ENCODE measurements around the gene PRLHR. TPM values are rescaled to one million over a fixed set of nuclear protein-coding genes. Genes with fewer than 3 reads are reported as not detected.

Gene PRLHR
- total RNA-seq, 3 donors from 2014 or later (not counting 1 experiment from before 2014, with no cell fraction given): not detected

GRCh38 chr10:118557946-118558345, 37.5 kb downstream of the PRLHR start:
- Mint-ChIP-seq H3K9me3 (no peaks in the 10 kb centered on the region), H3K4me1 (no peaks in the 10 kb centered on the region), H3K27me3 (ENCODE audit: low read depth in 2 of 2) (peaks cover 25 to 67% of the 10 kb centered on the region in 2 donors), H3K36me3 (no peaks in the 10 kb centered on the region), H3K27ac (no peak overlapping the region), H3K4me3 (no peak overlapping the region)
- H3K36me3 ChIP-seq (ENCODE audit: control insufficient read depth, insufficient read depth, low read length): no peaks in the 10 kb centered on the region
- 58% methylated on average over 3 of the region's 4 CpGs for WGBS (ENCODE audit: insufficient coverage)
- H3K4me3 ChIP-seq (ENCODE audit: low read length): no peak overlapping the region
- intact Hi-C loops (cut with micrococcal nuclease): no loop called here
- no peak for DNase-seq
- H3K27me3 ChIP-seq (ENCODE audit: control insufficient read depth, insufficient read depth, low read length): peaks cover 6% of the 10 kb centered on the region
- no peak for ATAC-seq
- no peak overlapping the region for H3K27ac ChIP-seq (ENCODE audit: low read length)
- no peaks in the 10 kb centered on the region for H3K9me3 ChIP-seq (ENCODE audit: control insufficient read depth, insufficient read depth, low read length)
- H3K4me1 ChIP-seq (ENCODE audit: control insufficient read depth, insufficient read depth, low read length): no peaks in the 10 kb centered on the region
- TF ChIP-seq CTCF (IDR thresholded peaks at IDR 0.05): no peak

- H3K4me3 Mint-ChIP-seq: no peak overlapping the region
- DNase-seq (no peak), ATAC-seq (peak in 1 of 3 donors; percentile 21)
- H3K9me3 Mint-ChIP-seq: no peaks in the 10 kb centered on the region
- peaks cover 12% of the 10 kb centered on the region for H3K27me3 ChIP-seq (ENCODE audit: control insufficient read depth, insufficient read depth, low read length)
- intact Hi-C loops (cut with micrococcal nuclease): no loop called here
- H3K27me3 Mint-ChIP-seq (ENCODE audit: low read depth in 2 of 2): peaks cover 30 to 85% of the 10 kb centered on the region in 2 donors
- no peak overlapping the region for H3K4me3 ChIP-seq (ENCODE audit: low read length)
- H3K36me3 Mint-ChIP-seq: no peaks in the 10 kb centered on the region
- WGBS (ENCODE audit: insufficient coverage): 47% methylated on average over 9 of the region's 10 CpGs
- H3K36me3 ChIP-seq (ENCODE audit: control insufficient read depth, insufficient read depth, low read length): no peaks in the 10 kb centered on the region
- no peak overlapping the region for H3K27ac Mint-ChIP-seq
- H3K4me1 Mint-ChIP-seq: no peaks in the 10 kb centered on the region
- H3K9me3 ChIP-seq (ENCODE audit: control insufficient read depth, insufficient read depth, low read length): no peaks in the 10 kb centered on the region
- no peaks in the 10 kb centered on the region for H3K4me1 ChIP-seq (ENCODE audit: control insufficient read depth, insufficient read depth, low read length)
- TF ChIP-seq CTCF (IDR thresholded peaks at IDR 0.05): no peak
- no peak overlapping the region for H3K27ac ChIP-seq (ENCODE audit: low read length)
Measured at GRCh38 chr10:118551535-118552100, 43.8 kb downstream of the PRLHR start.

GRCh38 chr10:118547282-118547681, 48.2 kb downstream of the PRLHR start:
- DNase-seq: no peak
- Mint-ChIP-seq H3K9me3 (no peaks in the 10 kb centered on the region), H3K36me3 (no peaks in the 10 kb centered on the region), H3K4me1 (no peaks in the 10 kb centered on the region), H3K4me3 (no peak overlapping the region), H3K27me3 (ENCODE audit: low read depth in 2 of 2) (peaks cover 33 to 75% of the 10 kb centered on the region in 2 donors), H3K27ac (no peak overlapping the region)
- H3K9me3 ChIP-seq (ENCODE audit: control insufficient read depth, insufficient read depth, low read length): no peaks in the 10 kb centered on the region
- no peak for ATAC-seq
- H3K27me3 ChIP-seq (ENCODE audit: control insufficient read depth, insufficient read depth, low read length): peaks cover 3% of the 10 kb centered on the region
- no peak overlapping the region for H3K4me3 ChIP-seq (ENCODE audit: low read length)
- H3K27ac ChIP-seq (ENCODE audit: low read length): no peak overlapping the region
- no peak for TF ChIP-seq CTCF (IDR thresholded peaks at IDR 0.05)
- H3K4me1 ChIP-seq (ENCODE audit: control insufficient read depth, insufficient read depth, low read length): no peaks in the 10 kb centered on the region
- 77% methylated on average over 3 of the region's 5 CpGs for WGBS (ENCODE audit: insufficient coverage)
- intact Hi-C loops (cut with micrococcal nuclease): no loop called here
- no peaks in the 10 kb centered on the region for H3K36me3 ChIP-seq (ENCODE audit: control insufficient read depth, insufficient read depth, low read length)

- no peak overlapping the region for H3K27ac Mint-ChIP-seq
- no peak overlapping the region for H3K27ac ChIP-seq (ENCODE audit: low read length)
- H3K4me3 Mint-ChIP-seq: no peak overlapping the region
- WGBS (ENCODE audit: insufficient coverage): 94% methylated on average over 2 of the region's 2 CpGs
- H3K36me3 ChIP-seq (ENCODE audit: control insufficient read depth, insufficient read depth, low read length): no peaks in the 10 kb centered on the region
- no peaks in the 10 kb centered on the region for H3K9me3 ChIP-seq (ENCODE audit: control insufficient read depth, insufficient read depth, low read length)
- no peaks in the 10 kb centered on the region for H3K36me3 Mint-ChIP-seq
- no peak for DNase-seq
- H3K27me3 ChIP-seq (ENCODE audit: control insufficient read depth, insufficient read depth, low read length): no peaks in the 10 kb centered on the region
- H3K4me3 ChIP-seq (ENCODE audit: low read length): no peak overlapping the region
- TF ChIP-seq CTCF (IDR thresholded peaks at IDR 0.05): no peak
- H3K9me3 Mint-ChIP-seq: no peaks in the 10 kb centered on the region
- H3K4me1 ChIP-seq (ENCODE audit: control insufficient read depth, insufficient read depth, low read length): no peaks in the 10 kb centered on the region
- no peaks in the 10 kb centered on the region for H3K4me1 Mint-ChIP-seq
- no peak for ATAC-seq
- peaks cover 29 to 72% of the 10 kb centered on the region in 2 donors for H3K27me3 Mint-ChIP-seq (ENCODE audit: low read depth in 2 of 2)
- intact Hi-C loops (cut with micrococcal nuclease): no loop called here
Measured at GRCh38 chr10:118546479-118546878, 49.0 kb downstream of the PRLHR start.
